CD4-positive, alpha-beta T cell treated with Interleukin-4 for 1 hour (primary cell): ENCODE measurements around the gene PALLD.
"Not testable (repeated sequence)": the region's sequence is repeated elsewhere in the genome, so short reads cannot be mapped to it uniquely, and the experiment has no call there.

ENCODE experiments used
- DNase-seq, 2 donors: peaks; one replicate each; pipeline ENCODE4 v3.0.0-alpha.2; 2020 to 2022

Gene PALLD

GRCh38 chr4:168496834-168497233, at the start of gene PALLD:
Gene PALLD, plus strand, starts transcription at chr4:168497052.
- no peak for DNase-seq

GRCh38 chr4:168449063-168449462, 47.8 kb upstream of the PALLD start:
- DNase-seq, result not testable (repeated sequence)

GRCh38 chr4:168449719-168450452, 47.0 kb upstream of the PALLD start:
- DNase-seq, result peak in 1 of 2 donors; percentile 54

- no peak for DNase-seq
Measured at GRCh38 chr4:168451331-168451730, 45.5 kb upstream of the PALLD start.

- no peak for DNase-seq
Measured at GRCh38 chr4:168451744-168452390, 45.0 kb upstream of the PALLD start.

GRCh38 chr4:168453146-168453545, 43.7 kb upstream of the PALLD start:
- no peak for DNase-seq

GRCh38 chr4:168458256-168458655, 38.6 kb upstream of the PALLD start:
- not testable (repeated sequence) for DNase-seq

GRCh38 chr4:168461821-168462220, 35.0 kb upstream of the PALLD start:
- no peak for DNase-seq

GRCh38 chr4:168472920-168473319, 23.9 kb upstream of the PALLD start:
- no peak for DNase-seq

- no peak for DNase-seq
Measured at GRCh38 chr4:168474660-168475320, 22.1 kb upstream of the PALLD start.

GRCh38 chr4:168475745-168476144, 21.1 kb upstream of the PALLD start:
- DNase-seq, result no peak

GRCh38 chr4:168478868-168479267, 18.0 kb upstream of the PALLD start:
- DNase-seq, result no peak

- DNase-seq, result peak; percentile 58 to 82
Measured at GRCh38 chr4:168480931-168481611, 15.8 kb upstream of the PALLD start.

GRCh38 chr4:168483811-168484210, 13.0 kb upstream of the PALLD start:
- no peak for DNase-seq

GRCh38 chr4:168484626-168485025, 12.2 kb upstream of the PALLD start:
- DNase-seq, result no peak

GRCh38 chr4:168485156-168485910, 11.5 kb upstream of the PALLD start:
- no peak for DNase-seq

GRCh38 chr4:168486912-168487281, 10.0 kb upstream of the PALLD start:
- DNase-seq, result peak in 1 of 2 donors; percentile 19

- DNase-seq, result no peak
Measured at GRCh38 chr4:168487282-168488035, 9.4 kb upstream of the PALLD start.

GRCh38 chr4:168488869-168489274, 8.0 kb upstream of the PALLD start:
- no peak for DNase-seq

GRCh38 chr4:168489616-168490015, 7.2 kb upstream of the PALLD start:
- DNase-seq, result no peak

- DNase-seq, result no peak
Measured at GRCh38 chr4:168490711-168491110, 6.1 kb upstream of the PALLD start.

GRCh38 chr4:168491563-168491962, 5.3 kb upstream of the PALLD start:
- DNase-seq, result no peak
